Measurements from ENCODE around the gene CDC42SE2. TPM values are rescaled to one million over a fixed set of nuclear protein-coding genes. Genes with fewer than 3 reads are reported as not detected.
"Not testable (repeated sequence)": the region's sequence is repeated elsewhere in the genome, so short reads cannot be mapped to it uniquely, and the experiment has no call there.

CDC42SE2 gene
- total RNA-seq, 2 experiments from 2014 or later: 112 to 116 TPM

- no peak for DNase-seq
- Mint-ChIP-seq H3K36me3 (peaks cover 50% of the 10 kb centered on the region), H3K27ac (peak overlapping the region; percentile 73), H3K4me1 (peaks cover 79% of the 10 kb centered on the region), H3K9me3 (no peaks in the 10 kb centered on the region), H3K27me3 (no peaks in the 10 kb centered on the region), H3K4me3 (no peak overlapping the region)
These were observed 122.9 kb downstream of the CDC42SE2 start for GRCh38 chr5:131386779-131387178.

- Mint-ChIP-seq H3K9me3 (no peaks in the 10 kb centered on the region), H3K27me3 (no peaks in the 10 kb centered on the region), H3K4me1 (peaks cover 80% of the 10 kb centered on the region)
These were observed 123.4 kb downstream of the CDC42SE2 start for GRCh38 chr5:131387255-131387654.

GRCh38 chr5:131389096-131389868 lies 125.4 kb downstream of the CDC42SE2 start:
- DNase-seq: no peak
- peak overlapping the region; percentile 90 for H3K27ac Mint-ChIP-seq
- H3K9me3 Mint-ChIP-seq: no peaks in the 10 kb centered on the region
- H3K4me1 Mint-ChIP-seq: peaks cover 83% of the 10 kb centered on the region
- H3K36me3 Mint-ChIP-seq: peaks cover 64% of the 10 kb centered on the region
- no peak overlapping the region for H3K4me3 Mint-ChIP-seq
- no peaks in the 10 kb centered on the region for H3K27me3 Mint-ChIP-seq

More at GRCh38 chr5:131387255-131387654, 123.4 kb downstream of the CDC42SE2 start:
- Mint-ChIP-seq H3K4me3 (no peak overlapping the region), H3K36me3 (peaks cover 54% of the 10 kb centered on the region), H3K27ac (peak overlapping the region; percentile 73)
- no peak for DNase-seq

GRCh38 chr5:131389869-131390265 lies 126.0 kb downstream of the CDC42SE2 start:
- peak overlapping the region; percentile 90 for H3K27ac Mint-ChIP-seq
- peaks cover 61% of the 10 kb centered on the region for H3K36me3 Mint-ChIP-seq
- no peak overlapping the region for H3K4me3 Mint-ChIP-seq
- H3K9me3 Mint-ChIP-seq: no peaks in the 10 kb centered on the region
- no peak for DNase-seq
- no peaks in the 10 kb centered on the region for H3K27me3 Mint-ChIP-seq
- H3K4me1 Mint-ChIP-seq: peaks cover 83% of the 10 kb centered on the region

DNA sequence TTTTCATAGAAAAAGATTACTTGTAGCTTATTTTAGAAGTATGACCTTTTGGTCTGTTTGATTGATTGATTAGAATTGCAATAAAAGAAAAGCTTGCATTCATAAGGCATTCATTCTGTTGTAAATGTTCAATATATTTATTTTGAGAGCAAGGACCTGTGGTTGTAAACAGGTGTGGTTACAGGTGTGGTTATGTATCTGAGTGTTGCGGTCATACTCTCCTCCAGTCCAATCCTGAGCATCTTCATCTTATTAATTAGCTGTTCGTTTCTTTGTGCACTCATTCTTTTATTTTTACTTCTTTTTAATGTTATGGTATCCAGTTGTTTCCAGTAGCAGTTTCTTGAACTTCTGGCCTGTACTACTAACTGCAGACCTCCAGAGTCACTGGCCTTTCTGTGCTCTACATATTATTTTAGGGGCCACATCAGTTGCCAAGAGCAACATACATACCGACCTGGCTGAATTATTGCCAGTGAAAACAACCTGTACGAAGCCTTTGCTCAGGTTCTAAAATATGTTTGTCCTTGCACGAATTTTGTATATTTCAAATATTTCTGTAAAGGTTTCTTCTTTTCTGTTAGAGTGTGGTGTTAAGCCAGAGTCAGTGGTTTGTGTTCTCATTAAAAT lies 128.7 kb downstream of the CDC42SE2 start:
- Mint-ChIP-seq H3K27me3 (no peaks in the 10 kb centered on the region), H3K27ac (peak overlapping the region; percentile 91), H3K4me3 (no peak overlapping the region), H3K36me3 (peaks cover 76% of the 10 kb centered on the region), H3K4me1 (peaks cover 81% of the 10 kb centered on the region), H3K9me3 (no peaks in the 10 kb centered on the region)
- no peak for DNase-seq

GRCh38 chr5:131393498-131393968 lies 129.7 kb downstream of the CDC42SE2 start:
- Mint-ChIP-seq H3K4me3 (peak overlapping the region; percentile 65), H3K27me3 (no peaks in the 10 kb centered on the region), H3K4me1 (peaks cover 83% of the 10 kb centered on the region), H3K36me3 (peaks cover 85% of the 10 kb centered on the region), H3K9me3 (peaks cover 3% of the 10 kb centered on the region), H3K27ac (peak overlapping the region; percentile 91)
- no peak for DNase-seq

GRCh38 chr5:131394128-131394527 lies 130.3 kb downstream of the CDC42SE2 start:
- H3K4me1 Mint-ChIP-seq: peaks cover 84% of the 10 kb centered on the region
- peaks cover 87% of the 10 kb centered on the region for H3K36me3 Mint-ChIP-seq
- H3K27ac Mint-ChIP-seq: peak overlapping the region; percentile 91
- peak; percentile 34 for DNase-seq
- peak overlapping the region; percentile 65 for H3K4me3 Mint-ChIP-seq
- peaks cover 4% of the 10 kb centered on the region for H3K9me3 Mint-ChIP-seq
- H3K27me3 Mint-ChIP-seq: no peaks in the 10 kb centered on the region

GRCh38 chr5:131396015-131396414 lies 132.2 kb downstream of the CDC42SE2 start:
- peak; percentile 30 for DNase-seq
- peaks cover 75% of the 10 kb centered on the region for H3K4me1 Mint-ChIP-seq
- peak overlapping the region; percentile 52 for H3K4me3 Mint-ChIP-seq
- peaks cover 10% of the 10 kb centered on the region for H3K9me3 Mint-ChIP-seq
- H3K27ac Mint-ChIP-seq: peak overlapping the region; percentile 92
- peaks cover 84% of the 10 kb centered on the region for H3K36me3 Mint-ChIP-seq
- no peaks in the 10 kb centered on the region for H3K27me3 Mint-ChIP-seq

- Mint-ChIP-seq H3K27me3 (no peaks in the 10 kb centered on the region), H3K4me1 (peaks cover 71% of the 10 kb centered on the region), H3K36me3 (peaks cover 84% of the 10 kb centered on the region), H3K4me3 (peak overlapping the region; percentile 52), H3K9me3 (peaks cover 11% of the 10 kb centered on the region), H3K27ac (peak overlapping the region; percentile 92)
- no peak for DNase-seq
These were observed 132.9 kb downstream of the CDC42SE2 start for GRCh38 chr5:131396630-131397273.

GRCh38 chr5:131399007-131399406 lies 135.2 kb downstream of the CDC42SE2 start:
- H3K4me1 Mint-ChIP-seq: peaks cover 49% of the 10 kb centered on the region
- peaks cover 23% of the 10 kb centered on the region for H3K9me3 Mint-ChIP-seq
- H3K27me3 Mint-ChIP-seq, DNase-seq: not testable (repeated sequence)
- peaks cover 84% of the 10 kb centered on the region for H3K36me3 Mint-ChIP-seq
- peak overlapping the region; percentile 76 for H3K27ac Mint-ChIP-seq
- H3K4me3 Mint-ChIP-seq: peak overlapping the region; percentile 18

DNA sequence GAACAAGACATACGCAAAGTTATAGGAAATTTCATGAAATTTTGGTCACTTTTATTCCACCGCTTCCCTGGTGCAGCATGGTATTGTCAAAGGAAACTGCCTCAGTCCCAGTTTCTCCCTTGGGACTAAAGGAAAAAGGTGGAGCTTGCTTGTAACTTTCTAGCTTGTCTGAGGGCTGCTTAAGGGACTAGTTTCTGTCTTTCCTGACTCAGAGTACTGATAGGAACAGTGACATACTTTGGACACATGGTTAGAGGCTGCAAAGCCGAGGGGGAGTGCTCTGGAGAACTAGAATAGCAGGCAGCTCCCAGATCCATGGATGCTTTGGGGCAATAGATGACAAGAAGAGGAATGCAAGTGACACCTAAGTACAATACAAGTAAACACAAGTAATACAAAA lies 136.7 kb downstream of the CDC42SE2 start:
- Mint-ChIP-seq H3K27ac (peak overlapping the region; percentile 9), H3K4me1 (peaks cover 38% of the 10 kb centered on the region), H3K9me3 (peaks cover 23% of the 10 kb centered on the region), H3K27me3 (no peaks in the 10 kb centered on the region), H3K4me3 (no peak overlapping the region), H3K36me3 (peaks cover 90% of the 10 kb centered on the region)
- DNase-seq: no peak

DNA sequence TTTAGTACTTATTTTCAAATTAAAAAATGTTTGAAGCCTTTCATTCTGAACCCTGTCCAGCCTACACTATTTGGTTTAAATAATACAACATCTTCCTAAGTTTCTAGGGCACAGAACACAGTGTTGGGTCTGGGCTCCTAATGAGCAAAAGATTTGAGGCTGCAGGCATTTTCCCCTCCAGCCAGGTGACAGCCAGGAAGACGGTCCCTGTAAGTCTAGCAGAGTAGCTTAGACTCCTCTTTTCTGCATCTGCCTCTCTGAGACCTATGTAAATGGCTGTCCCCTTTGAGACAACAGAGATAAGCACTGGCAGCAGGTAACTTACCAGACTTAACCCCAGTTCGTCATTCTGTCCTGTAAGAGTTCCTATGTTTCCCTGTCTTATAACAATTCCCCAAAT lies 141.8 kb downstream of the CDC42SE2 start:
- Mint-ChIP-seq H3K4me1 (peaks cover 8% of the 10 kb centered on the region), H3K4me3 (no peak overlapping the region), H3K9me3 (peaks cover 21% of the 10 kb centered on the region), H3K36me3 (peaks cover 86% of the 10 kb centered on the region), H3K27ac (peak overlapping the region; percentile 56), H3K27me3 (no peaks in the 10 kb centered on the region)
- DNase-seq: no peak

GRCh38 chr5:131406076-131406475 lies 142.2 kb downstream of the CDC42SE2 start:
- Mint-ChIP-seq H3K36me3 (peaks cover 86% of the 10 kb centered on the region), H3K27me3 (no peaks in the 10 kb centered on the region), H3K27ac (peak overlapping the region; percentile 56), H3K4me3 (no peak overlapping the region), H3K9me3 (peaks cover 20% of the 10 kb centered on the region), H3K4me1 (peaks cover 8% of the 10 kb centered on the region)
- no peak for DNase-seq

- H3K4me3 Mint-ChIP-seq: no peak overlapping the region
- H3K9me3 Mint-ChIP-seq: peaks cover 18% of the 10 kb centered on the region
- no peaks in the 10 kb centered on the region for H3K27me3 Mint-ChIP-seq
- DNase-seq: no peak
- H3K4me1 Mint-ChIP-seq: peaks cover 8% of the 10 kb centered on the region
- peaks cover 81% of the 10 kb centered on the region for H3K36me3 Mint-ChIP-seq
- H3K27ac Mint-ChIP-seq: no peak overlapping the region
These were observed 143.3 kb downstream of the CDC42SE2 start for GRCh38 chr5:131406975-131407638.

All from activated naive CD8-positive, alpha-beta T cell treated with anti-CD3 and anti-CD28 coated beads for 36 hours (primary cell).